ENCODE data around the gene GLB1L3.

The GLB1L3 gene

GRCh38 chr11:134363592-134363991, 87.4 kb downstream of the GLB1L3 start:
- no peaks in the 10 kb centered on the region for H3K9me2 ChIP-seq (replicated peaks; ENCODE audit: insufficient read depth, low read length)
- H3K9me3 ChIP-seq (ENCODE audit: insufficient read depth, low read length), result no peaks in the 10 kb centered on the region
- H3K27ac ChIP-seq (ENCODE audit: low read depth, low read length), result no peak overlapping the region
- H3K36me3 ChIP-seq (ENCODE audit: low read length), result no peaks in the 10 kb centered on the region
- H3K4me3 ChIP-seq (ENCODE audit: insufficient read depth, low read length, poor library complexity, severe bottlenecking), result no peak overlapping the region
- H3K4me2 ChIP-seq (ENCODE audit: low read depth, low read length, poor library complexity, severe bottlenecking), result no peak overlapping the region
- H2AFZ ChIP-seq (ENCODE audit: low read depth, low read length, severe bottlenecking), result no peak overlapping the region
- H3K27me3 ChIP-seq (ENCODE audit: low read length), result no peaks in the 10 kb centered on the region
- H3F3A ChIP-seq (ENCODE audit: insufficient read depth), result no peaks in the 10 kb centered on the region
- no peak overlapping the region for H3K9ac ChIP-seq (ENCODE audit: low read length)
- no peaks in the 10 kb centered on the region for H3K79me2 ChIP-seq (ENCODE audit: insufficient read depth, low read length)
- TF ChIP-seq CTCF (IDR thresholded peaks at IDR 0.05; ENCODE audit: insufficient read depth, low read length, poor library complexity, severe bottlenecking) (no peak), EZH2phosphoT487 (conservative IDR thresholded peaks at IDR 0.05; ENCODE audit: low read length) (no peak)
- no peaks in the 10 kb centered on the region for H4K20me1 ChIP-seq (ENCODE audit: low read depth, low read length)

- Histone ChIP-seq H3K4me3 (ENCODE audit: insufficient read depth, low read length, poor library complexity, severe bottlenecking) (no peak overlapping the region), H3K9me2 (replicated peaks; ENCODE audit: insufficient read depth, low read length) (no peaks in the 10 kb centered on the region), H3F3A (ENCODE audit: insufficient read depth) (no peaks in the 10 kb centered on the region), H3K4me2 (ENCODE audit: low read depth, low read length, poor library complexity, severe bottlenecking) (no peak overlapping the region), H3K9ac (ENCODE audit: low read length) (no peak overlapping the region), H3K9me3 (ENCODE audit: insufficient read depth, low read length) (no peaks in the 10 kb centered on the region), H3K79me2 (ENCODE audit: insufficient read depth, low read length) (no peaks in the 10 kb centered on the region), H3K27me3 (ENCODE audit: low read length) (no peaks in the 10 kb centered on the region), H4K20me1 (ENCODE audit: low read depth, low read length) (no peaks in the 10 kb centered on the region), H3K27ac (ENCODE audit: low read depth, low read length) (no peak overlapping the region), H3K36me3 (ENCODE audit: low read length) (no peaks in the 10 kb centered on the region), H2AFZ (ENCODE audit: low read depth, low read length, severe bottlenecking) (no peak overlapping the region)
- no peak for TF ChIP-seq EZH2phosphoT487 (conservative IDR thresholded peaks at IDR 0.05; ENCODE audit: low read length)
- no peak for TF ChIP-seq CTCF (IDR thresholded peaks at IDR 0.05; ENCODE audit: insufficient read depth, low read length, poor library complexity, severe bottlenecking)
Measured at GRCh38 chr11:134364261-134364660, 88.1 kb downstream of the GLB1L3 start.

- Histone ChIP-seq H3K36me3 (ENCODE audit: low read length) (no peaks in the 10 kb centered on the region), H3K4me2 (ENCODE audit: low read depth, low read length, poor library complexity, severe bottlenecking) (no peak overlapping the region), H3K9me3 (ENCODE audit: insufficient read depth, low read length) (no peaks in the 10 kb centered on the region), H3F3A (ENCODE audit: insufficient read depth) (no peaks in the 10 kb centered on the region), H3K27me3 (ENCODE audit: low read length) (no peaks in the 10 kb centered on the region), H3K9ac (ENCODE audit: low read length) (no peak overlapping the region), H4K20me1 (ENCODE audit: low read depth, low read length) (no peaks in the 10 kb centered on the region), H3K9me2 (replicated peaks; ENCODE audit: insufficient read depth, low read length) (no peaks in the 10 kb centered on the region), H3K4me3 (ENCODE audit: insufficient read depth, low read length, poor library complexity, severe bottlenecking) (no peak overlapping the region), H3K79me2 (ENCODE audit: insufficient read depth, low read length) (no peaks in the 10 kb centered on the region), H3K27ac (ENCODE audit: low read depth, low read length) (no peak overlapping the region), H2AFZ (ENCODE audit: low read depth, low read length, severe bottlenecking) (no peak overlapping the region)
- no peak for TF ChIP-seq CTCF (IDR thresholded peaks at IDR 0.05; ENCODE audit: insufficient read depth, low read length, poor library complexity, severe bottlenecking)
- no peak for TF ChIP-seq EZH2phosphoT487 (conservative IDR thresholded peaks at IDR 0.05; ENCODE audit: low read length)
Measured at GRCh38 chr11:134365011-134365925, 89.1 kb downstream of the GLB1L3 start.
